Measurements from ENCODE around the gene RHPN2.

DNA sequence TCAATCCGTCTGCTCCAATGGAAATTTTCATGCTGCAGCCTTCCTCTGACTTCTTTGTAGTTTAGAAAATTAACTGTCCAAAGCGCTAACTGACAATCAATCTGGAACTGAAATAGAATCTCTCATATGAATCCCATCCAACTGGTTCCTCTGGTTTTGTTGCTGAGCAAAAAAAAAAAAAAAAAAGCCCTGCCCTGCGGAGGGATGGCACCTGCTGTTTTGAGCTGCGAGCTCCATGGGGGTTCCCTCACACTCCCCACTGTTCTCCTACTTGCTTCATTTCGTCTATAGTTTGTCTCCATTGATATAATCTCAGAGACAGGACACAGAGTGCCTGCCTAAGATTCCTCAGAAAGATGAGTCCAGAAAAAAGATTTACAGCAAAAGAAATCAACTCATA is 59.2 kb downstream of the RHPN2 start:
- TF ChIP-seq, protein P1, sequence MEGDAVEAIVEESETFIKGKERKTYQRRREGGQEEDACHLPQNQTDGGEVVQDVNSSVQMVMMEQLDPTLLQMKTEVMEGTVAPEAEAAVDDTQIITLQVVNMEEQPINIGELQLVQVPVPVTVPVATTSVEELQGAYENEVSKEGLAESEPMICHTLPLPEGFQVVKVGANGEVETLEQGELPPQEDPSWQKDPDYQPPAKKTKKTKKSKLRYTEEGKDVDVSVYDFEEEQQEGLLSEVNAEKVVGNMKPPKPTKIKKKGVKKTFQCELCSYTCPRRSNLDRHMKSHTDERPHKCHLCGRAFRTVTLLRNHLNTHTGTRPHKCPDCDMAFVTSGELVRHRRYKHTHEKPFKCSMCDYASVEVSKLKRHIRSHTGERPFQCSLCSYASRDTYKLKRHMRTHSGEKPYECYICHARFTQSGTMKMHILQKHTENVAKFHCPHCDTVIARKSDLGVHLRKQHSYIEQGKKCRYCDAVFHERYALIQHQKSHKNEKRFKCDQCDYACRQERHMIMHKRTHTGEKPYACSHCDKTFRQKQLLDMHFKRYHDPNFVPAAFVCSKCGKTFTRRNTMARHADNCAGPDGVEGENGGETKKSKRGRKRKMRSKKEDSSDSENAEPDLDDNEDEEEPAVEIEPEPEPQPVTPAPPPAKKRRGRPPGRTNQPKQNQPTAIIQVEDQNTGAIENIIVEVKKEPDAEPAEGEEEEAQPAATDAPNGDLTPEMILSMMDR (conservative IDR thresholded peaks at IDR 0.05; ENCODE audit: low read depth in 2 of 2), result no peak
- TF ChIP-seq POLR2AphosphoS5 (IDR thresholded peaks at IDR 0.05; ENCODE audit: low read depth) (no peak), EZH2phosphoT487 (IDR thresholded peaks at IDR 0.05; ENCODE audit: unreplicated experiment) (no peak), CREB1 (CRISPR knock-in tag; IDR thresholded peaks at IDR 0.05; ENCODE audit: low read depth) (no peak), EZH2 (IDR thresholded peaks at IDR 0.05; ENCODE audit: low read depth, unreplicated experiment) (no peak), ZNF114 (CRISPR knock-in tag; IDR thresholded peaks at IDR 0.05) (no peak), REST (IDR thresholded peaks at IDR 0.05; ENCODE audit: unreplicated experiment) (no peak)
